Activated CD4-positive, alpha-beta T cell treated with anti-CD3 and anti-CD28 coated beads for 24 hours (primary cell): ENCODE data around the gene FTCD.

ENCODE experiments used
- DNase-seq, 2 donors: peaks; one replicate each; pipeline ENCODE4 v3.0.0-alpha.2; 2020; ENCODE audit warnings: low read depth in 2 of 2

FTCD gene

DNA sequence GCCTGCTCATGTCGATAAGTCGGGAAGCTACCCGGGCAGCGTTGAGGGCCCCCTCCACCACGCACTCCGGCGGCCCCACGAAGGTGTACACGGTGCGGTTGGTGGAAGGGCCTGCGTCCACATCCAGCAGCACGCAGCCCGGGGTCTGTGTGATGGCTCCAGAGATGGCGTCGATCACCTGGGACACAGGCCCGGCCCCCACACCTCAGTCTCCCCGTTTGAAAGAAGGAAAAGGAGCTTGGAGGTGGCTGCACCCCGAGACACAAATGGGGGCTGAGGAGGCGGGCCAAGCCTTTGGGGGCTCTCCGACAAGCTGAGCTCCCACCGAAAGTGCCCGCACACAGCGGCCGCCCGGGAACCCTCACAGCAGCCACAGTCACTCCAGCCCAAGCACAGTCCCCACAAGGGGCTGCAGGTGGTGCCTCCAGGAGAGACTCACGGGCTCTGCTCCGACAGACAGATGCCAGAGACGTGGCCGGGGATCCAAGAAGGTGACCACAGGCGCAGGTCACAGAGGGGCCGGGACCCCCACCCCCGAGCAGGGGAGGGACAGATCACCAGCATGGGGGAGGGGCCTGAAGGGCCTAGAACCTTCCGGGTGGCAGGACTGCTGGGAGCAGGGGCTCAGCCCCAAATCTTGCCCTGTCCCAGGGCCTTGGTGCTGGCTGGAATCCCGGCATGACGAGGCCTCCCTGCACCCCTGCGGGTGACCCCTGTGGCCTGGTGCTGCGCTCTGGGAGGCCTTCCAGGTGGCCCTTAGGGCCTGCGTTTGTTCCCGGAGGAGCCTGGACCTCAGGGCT lies 1.0 kb downstream of the FTCD start:
- no peak for DNase-seq

- peak in 1 of 2 donors; percentile 51 for DNase-seq
Measured at GRCh38 chr21:46153247-46154154, 1.9 kb downstream of the FTCD start.

DNA sequence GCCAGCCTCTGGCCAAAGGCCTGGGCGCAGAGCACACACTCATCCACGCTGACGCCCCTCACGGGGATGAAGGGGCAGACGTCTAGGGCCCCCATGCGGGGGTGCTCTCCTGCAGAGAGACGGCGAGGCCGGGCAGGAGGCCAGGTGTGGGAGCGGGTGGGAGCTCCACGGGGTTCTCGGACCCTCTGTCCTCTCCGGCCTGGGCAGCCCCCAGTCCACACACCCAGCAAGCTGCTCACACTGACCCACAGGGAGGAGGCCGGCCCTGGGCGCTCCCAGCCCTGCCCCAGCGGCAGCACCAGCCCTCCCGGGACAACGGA lies 2.5 kb downstream of the FTCD start:
- DNase-seq = no peak

- no peak for DNase-seq
Measured at GRCh38 chr21:46151989-46152926, 3.1 kb downstream of the FTCD start.

GRCh38 chr21:46151261-46151988 lies 4.0 kb downstream of the FTCD start:
- no peak for DNase-seq

- DNase-seq = no peak
Measured at GRCh38 chr21:46150491-46151121, 4.8 kb downstream of the FTCD start.

GRCh38 chr21:46150073-46150472 lies 5.3 kb downstream of the FTCD start:
- DNase-seq = no peak

DNA sequence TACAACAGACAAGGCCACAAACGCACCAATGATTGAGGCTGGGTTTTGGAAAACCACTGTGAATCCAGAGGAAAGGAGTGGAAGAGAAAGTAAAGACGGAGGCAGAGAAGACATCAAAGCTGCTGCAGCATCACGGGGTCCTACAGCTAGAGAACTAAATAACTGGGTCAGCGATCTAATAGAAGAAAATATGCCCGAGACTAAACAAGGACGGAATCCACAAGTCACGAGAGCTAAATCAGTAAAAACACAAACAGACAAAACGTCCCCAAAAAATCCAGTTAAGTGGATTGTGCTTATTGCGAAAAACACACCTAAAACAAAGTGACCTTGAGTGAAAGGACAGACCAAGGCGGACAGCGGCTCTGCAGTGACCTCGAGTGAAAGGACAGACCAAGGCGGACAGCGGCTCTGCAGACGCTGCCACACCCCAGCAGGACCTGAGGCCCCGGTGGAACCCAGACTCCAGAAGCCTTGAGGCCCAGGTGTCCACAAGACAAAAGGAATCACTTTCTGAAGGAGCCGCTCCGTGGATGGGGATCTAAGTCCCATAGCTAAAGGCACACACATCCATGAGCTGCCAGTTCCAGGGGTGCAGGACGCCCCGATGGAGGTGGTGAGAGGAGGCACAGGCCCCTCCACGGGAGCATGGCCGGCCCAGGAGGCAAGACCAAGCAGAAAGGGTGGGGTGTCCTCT lies 6.0 kb downstream of the FTCD start:
- no peak for DNase-seq

DNA sequence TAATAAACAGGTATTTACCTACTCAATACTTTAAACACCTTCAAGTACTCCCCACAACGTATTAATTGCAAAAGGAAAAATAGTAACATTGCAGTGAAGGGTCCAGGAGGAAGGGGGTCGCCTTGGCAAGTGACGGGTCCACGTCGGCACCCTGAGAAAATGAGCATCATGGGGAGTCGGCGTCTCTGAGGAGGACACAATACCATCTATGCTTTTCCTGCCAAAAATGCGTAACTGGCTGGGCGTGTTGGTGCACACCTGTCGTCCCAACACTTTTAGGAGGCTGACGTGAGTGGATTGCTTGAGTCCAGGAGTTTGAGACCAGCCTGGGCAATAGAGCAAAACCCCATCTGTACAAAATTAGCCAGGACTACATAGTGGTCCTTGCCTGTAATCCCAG lies 7.3 kb downstream of the FTCD start:
- DNase-seq = no peak

DNA sequence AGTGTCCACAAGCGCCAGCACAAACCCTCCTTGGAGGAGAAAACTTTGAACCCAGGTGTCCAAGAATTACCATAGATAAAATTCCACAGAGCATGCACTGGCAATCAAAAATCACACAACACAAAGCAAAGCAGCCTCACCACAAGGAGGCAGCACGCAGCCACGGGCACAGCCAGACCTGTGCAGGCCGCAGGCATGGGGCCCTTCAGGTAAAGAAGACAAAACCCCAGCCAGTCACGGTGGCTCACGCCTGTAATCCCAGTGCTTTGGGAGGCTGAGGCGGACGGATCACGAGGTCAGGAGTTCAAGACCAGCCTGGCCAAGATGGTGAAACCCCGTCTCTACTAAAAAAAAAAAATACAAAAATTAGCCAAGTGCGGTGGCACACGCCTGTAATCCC lies 8.0 kb downstream of the FTCD start:
- peak; percentile 3 to 37 for DNase-seq

- no peak for DNase-seq
Measured at GRCh38 chr21:46146856-46147255, 8.5 kb downstream of the FTCD start.

- no peak for DNase-seq
Measured at GRCh38 chr21:46145840-46146691, 9.3 kb downstream of the FTCD start.

GRCh38 chr21:46145159-46145839 lies 10.1 kb downstream of the FTCD start:
- DNase-seq = no peak

DNA sequence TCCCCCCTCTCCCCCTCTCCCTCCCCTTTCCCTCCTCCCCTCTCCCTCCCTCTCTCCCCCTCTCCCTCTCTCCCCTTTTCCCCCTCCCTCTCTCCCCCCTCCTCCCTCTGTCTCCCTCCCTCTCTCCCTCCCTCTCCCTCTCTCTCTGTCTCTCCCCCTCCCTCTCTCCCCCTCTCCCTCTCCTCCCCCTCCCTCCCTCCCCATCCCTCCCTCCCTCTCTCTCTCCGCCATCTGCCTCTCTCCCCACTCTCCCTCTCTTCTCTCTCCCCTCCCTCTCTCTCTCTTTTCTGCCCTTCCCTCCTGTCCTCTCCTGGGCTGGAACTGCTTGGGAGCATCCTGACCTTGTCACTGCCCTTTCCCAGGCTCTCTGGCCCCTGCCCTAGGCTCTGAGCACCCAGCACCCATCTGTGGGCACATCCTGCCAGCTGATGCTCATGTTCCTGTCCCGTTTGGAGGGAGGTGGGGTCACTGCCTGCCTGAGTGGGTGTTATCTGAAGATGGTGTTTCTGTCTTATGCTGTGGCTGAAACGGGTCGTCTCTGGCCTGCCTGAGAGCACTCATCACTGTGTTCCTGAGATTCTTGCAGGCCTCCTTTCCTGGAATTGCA lies 10.8 kb downstream of the FTCD start:
- DNase-seq = no peak

- no peak for DNase-seq
Measured at GRCh38 chr21:46142582-46143473, 12.6 kb downstream of the FTCD start.

DNA sequence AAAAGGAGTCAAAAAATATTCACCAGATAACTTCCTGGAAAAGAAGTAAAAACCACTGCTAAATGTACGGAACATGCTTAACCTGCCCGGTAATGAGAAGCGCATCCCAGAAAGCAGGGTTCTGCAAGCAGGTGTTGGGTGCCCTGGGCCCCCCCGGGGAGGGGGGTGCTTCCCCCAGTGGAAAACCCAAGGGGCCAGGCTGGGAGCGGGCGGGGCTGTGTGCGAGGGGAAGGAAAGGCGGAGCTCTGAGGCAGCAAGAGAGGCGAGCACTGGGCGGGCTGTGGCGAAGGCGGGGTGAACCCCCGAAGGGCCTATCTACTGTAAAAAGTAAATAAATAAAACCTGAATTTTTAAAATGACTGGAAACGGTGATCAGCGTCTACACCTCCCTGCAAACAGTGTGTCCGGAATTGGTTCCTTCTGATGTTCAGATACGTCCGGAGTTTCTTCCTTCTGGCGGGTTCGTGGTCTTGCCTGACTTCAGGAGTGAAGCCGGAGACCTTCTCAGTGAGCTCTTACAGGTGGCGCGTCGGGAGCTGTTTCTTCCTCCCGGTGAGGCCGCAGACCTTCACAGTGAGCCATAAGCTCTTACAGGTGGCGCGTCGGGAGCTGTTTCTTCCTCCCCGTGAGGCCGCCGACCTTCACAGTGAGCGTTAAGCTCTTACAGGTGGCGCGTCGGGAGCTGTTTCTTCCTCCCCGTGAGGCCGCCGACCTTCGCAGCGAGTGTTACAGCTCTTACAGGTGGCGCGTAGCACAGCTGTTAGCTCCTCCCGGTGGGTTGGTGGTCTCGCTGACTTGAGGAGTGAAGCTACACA lies 13.4 kb downstream of the FTCD start:
- DNase-seq = no peak
